ENCODE data around the gene TMEM169. TPM values are rescaled to one million over a fixed set of nuclear protein-coding genes. Genes with fewer than 3 reads are reported as not detected.
A peak's percentile ranks its signal among the peaks of the same experiment; 100 is the strongest.

The TMEM169 gene
- total and polyA plus RNA-seq, 2 of the 13 experiments (the other 11 are each of a cell fraction or from before 2014, with no cell fraction given) = 1.5 to 4.5 TPM

- TF ChIP-seq ZNF589 (CRISPR knock-in tag; conservative IDR thresholded peaks at IDR 0.05) = no peak
- 0 out of 2 replicates have a peak, but pooled peaks have one; percentile 10 for TF ChIP-seq TGIF2 (CRISPR knock-in tag; IDR thresholded peaks at IDR 0.05)
- TF ChIP-seq FOXK2 (IDR thresholded peaks at IDR 0.05) = peak; percentile 69; the same call in 1 of the 2 replicates
- TF ChIP-seq NAIF1 (CRISPR knock-in tag; IDR thresholded peaks at IDR 0.05; ENCODE audit: borderline replicate concordance) = no peak
- TF ChIP-seq ZNF747 (CRISPR knock-in tag; IDR thresholded peaks at IDR 0.05; ENCODE audit: borderline replicate concordance) = 0 out of 2 replicates have a peak, but pooled peaks have one; percentile 26
- no peak for TF ChIP-seq NFE2L1 (CRISPR knock-in tag; IDR thresholded peaks at IDR 0.05; ENCODE audit: borderline replicate concordance)
- TF ChIP-seq ZNF12 (CRISPR knock-in tag; IDR thresholded peaks at IDR 0.05) = peak; percentile 87
- TF ChIP-seq FIP1L1 (IDR thresholded peaks at IDR 0.05; ENCODE audit: borderline replicate concordance, insufficient read depth, low read depth, low read length) = 0 out of 2 replicates have a peak, but pooled peaks have one; percentile 23
- TF ChIP-seq YEATS2 (CRISPR knock-in tag; IDR thresholded peaks at IDR 0.05; ENCODE audit: borderline replicate concordance) = peak; percentile 74; the same call in 1 of the 2 replicates
- no peak for TF ChIP-seq ZNF572 (CRISPR knock-in tag; IDR thresholded peaks at IDR 0.05)
- no peak for TF ChIP-seq KLF15 (CRISPR knock-in tag; IDR thresholded peaks at IDR 0.05; ENCODE audit: borderline replicate concordance)
- no peak; the same call in 1 of the 2 replicates for TF ChIP-seq ZNF232 (CRISPR knock-in tag; IDR thresholded peaks at IDR 0.05; ENCODE audit: borderline replicate concordance)
- peak; percentile 35 for TF ChIP-seq TBL1XR1 (IDR thresholded peaks at IDR 0.05; ENCODE audit: borderline replicate concordance, low read length, partially characterized antibody)
- TF ChIP-seq ZC3H4 (CRISPR knock-in tag; IDR thresholded peaks at IDR 0.05; ENCODE audit: borderline replicate concordance) = 0 out of 2 replicates have a peak, but pooled peaks have one; percentile 28
- peak; percentile 44; the same call in 1 of the 2 replicates for TF ChIP-seq HNF1B (CRISPR knock-in tag; IDR thresholded peaks at IDR 0.05)
- TF ChIP-seq ZFAT (CRISPR knock-in tag; conservative IDR thresholded peaks at IDR 0.05) = no peak
- TF ChIP-seq AKNA (CRISPR knock-in tag; IDR thresholded peaks at IDR 0.05; ENCODE audit: borderline replicate concordance) = no peak
- TF ChIP-seq ZNF274 (CRISPR knock-in tag; IDR thresholded peaks at IDR 0.05) = no peak
- no peak for TF ChIP-seq ZNF432 (CRISPR knock-in tag; IDR thresholded peaks at IDR 0.05; ENCODE audit: borderline replicate concordance)
- no peak; the same call in 1 of the 2 replicates for TF ChIP-seq NKX3-1 (CRISPR knock-in tag; IDR thresholded peaks at IDR 0.05)
- peak; percentile 67; the same call in 1 of the 2 replicates for TF ChIP-seq KAT7 (CRISPR knock-in tag; IDR thresholded peaks at IDR 0.05; ENCODE audit: borderline replicate concordance)
Measured at GRCh38 chr2:216114714-216115531, 33.2 kb downstream of the TMEM169 start (continued).
